ENCODE results near the gene KLHL1. TPM values are rescaled to one million over a fixed set of nuclear protein-coding genes. Genes with fewer than 3 reads are reported as not detected.

The KLHL1 gene
- total RNA-seq, 5 donors from 2014 or later (not counting 1 experiment from before 2014, with no cell fraction given), result not detected

GRCh38 chr13:70080012-70080411, 28.2 kb downstream of the KLHL1 start:
- no peaks in the 10 kb centered on the region for H3K36me3 Mint-ChIP-seq
- no peaks in the 10 kb centered on the region for H3K27me3 ChIP-seq (replicated peaks in 1 of 2; ENCODE audit: control insufficient read depth in 2 of 2, extremely low read depth in 1 of 2, insufficient read depth in 2 of 2, low read length in 1 of 2)
- no peaks in the 10 kb centered on the region for H3K36me3 ChIP-seq (ENCODE audit: control insufficient read depth in 2 of 2, extremely low read depth in 1 of 2, insufficient read depth in 1 of 2, low read length in 1 of 2)
- H3K27ac ChIP-seq (ENCODE audit: low read length), result no peak overlapping the region
- 75% methylated on average over 1 of the region's 4 CpGs for WGBS (ENCODE audit: insufficient coverage)
- H3K4me1 Mint-ChIP-seq, result no peaks in the 10 kb centered on the region
- no peak overlapping the region for H3K27ac Mint-ChIP-seq
- no peak overlapping the region for H3K4me3 ChIP-seq (ENCODE audit: control insufficient read depth in 1 of 2, extremely low read depth in 1 of 2, low read length in 1 of 2)
- ATAC-seq (replicated peaks in 1 of 4) (no peak), DNase-seq (no peak)
- H3K9me3 ChIP-seq, result no peaks in the 10 kb centered on the region
- POLR2A ChIA-PET, result no interaction called here
- H3K27me3 Mint-ChIP-seq, result no peaks in the 10 kb centered on the region
- H3K4me1 ChIP-seq (ENCODE audit: control insufficient read depth in 1 of 2, extremely low read depth in 1 of 2, insufficient read depth in 2 of 2, low read length in 2 of 2), result no peaks in the 10 kb centered on the region
- H3K9me3 Mint-ChIP-seq, result peaks cover 6 to 12% (median 6%) of the 10 kb centered on the region in 3 donors
- CTCF ChIA-PET, result no interaction called here
- no peak overlapping the region for H3K4me3 Mint-ChIP-seq

GRCh38 chr13:70054572-70054971, 53.7 kb downstream of the KLHL1 start:
- Mint-ChIP-seq H3K4me1 (no peaks in the 10 kb centered on the region), H3K27ac (no peak overlapping the region), H3K27me3 (no peaks in the 10 kb centered on the region), H3K9me3 (peaks cover 20 to 38% (median 31%) of the 10 kb centered on the region in 3 donors), H3K36me3 (no peaks in the 10 kb centered on the region), H3K4me3 (no peak overlapping the region)
- H3K27ac ChIP-seq (ENCODE audit: low read length), result no peak overlapping the region
- H3K9me3 ChIP-seq, result no peaks in the 10 kb centered on the region
- H3K4me1 ChIP-seq (ENCODE audit: control insufficient read depth in 1 of 2, extremely low read depth in 1 of 2, insufficient read depth in 2 of 2, low read length in 2 of 2), result no peaks in the 10 kb centered on the region
- POLR2A ChIA-PET, result no interaction called here
- H3K36me3 ChIP-seq (ENCODE audit: control insufficient read depth in 2 of 2, extremely low read depth in 1 of 2, insufficient read depth in 1 of 2, low read length in 1 of 2), result no peaks in the 10 kb centered on the region
- no peak for ATAC-seq (replicated peaks in 1 of 4)
- CTCF ChIA-PET, result no interaction called here
- no peak overlapping the region for H3K4me3 ChIP-seq (ENCODE audit: control insufficient read depth in 1 of 2, extremely low read depth in 1 of 2, low read length in 1 of 2)
- no peaks in the 10 kb centered on the region for H3K27me3 ChIP-seq (replicated peaks in 1 of 2; ENCODE audit: control insufficient read depth in 2 of 2, extremely low read depth in 1 of 2, insufficient read depth in 2 of 2, low read length in 1 of 2)
- no peak for DNase-seq

GRCh38 chr13:70051531-70051930, 56.7 kb downstream of the KLHL1 start:
- no peaks in the 10 kb centered on the region for H3K4me1 ChIP-seq (ENCODE audit: control insufficient read depth in 1 of 2, extremely low read depth in 1 of 2, insufficient read depth in 2 of 2, low read length in 2 of 2)
- H3K27me3 Mint-ChIP-seq, result no peaks in the 10 kb centered on the region
- H3K27ac Mint-ChIP-seq, result no peak overlapping the region
- H3K4me1 Mint-ChIP-seq, result no peaks in the 10 kb centered on the region
- H3K27me3 ChIP-seq (replicated peaks in 1 of 2; ENCODE audit: control insufficient read depth in 2 of 2, extremely low read depth in 1 of 2, insufficient read depth in 2 of 2, low read length in 1 of 2), result no peaks in the 10 kb centered on the region
- no peak overlapping the region for H3K4me3 Mint-ChIP-seq
- H3K9me3 ChIP-seq, result no peaks in the 10 kb centered on the region
- no peak overlapping the region for H3K27ac ChIP-seq (ENCODE audit: low read length)
- peaks cover 19 to 26% (median 24%) of the 10 kb centered on the region in 3 donors for H3K9me3 Mint-ChIP-seq
- ChIA-PET POLR2A (no interaction called here), CTCF (no interaction called here)
- H3K4me3 ChIP-seq (ENCODE audit: control insufficient read depth in 1 of 2, extremely low read depth in 1 of 2, low read length in 1 of 2), result no peak overlapping the region
- 70% methylated on average over 1 of the region's 1 CpG for WGBS (ENCODE audit: insufficient coverage)
- DNase-seq (no peak), ATAC-seq (replicated peaks in 1 of 4) (no peak)
- H3K36me3 Mint-ChIP-seq, result no peaks in the 10 kb centered on the region
- no peaks in the 10 kb centered on the region for H3K36me3 ChIP-seq (ENCODE audit: control insufficient read depth in 2 of 2, extremely low read depth in 1 of 2, insufficient read depth in 1 of 2, low read length in 1 of 2)

DNA sequence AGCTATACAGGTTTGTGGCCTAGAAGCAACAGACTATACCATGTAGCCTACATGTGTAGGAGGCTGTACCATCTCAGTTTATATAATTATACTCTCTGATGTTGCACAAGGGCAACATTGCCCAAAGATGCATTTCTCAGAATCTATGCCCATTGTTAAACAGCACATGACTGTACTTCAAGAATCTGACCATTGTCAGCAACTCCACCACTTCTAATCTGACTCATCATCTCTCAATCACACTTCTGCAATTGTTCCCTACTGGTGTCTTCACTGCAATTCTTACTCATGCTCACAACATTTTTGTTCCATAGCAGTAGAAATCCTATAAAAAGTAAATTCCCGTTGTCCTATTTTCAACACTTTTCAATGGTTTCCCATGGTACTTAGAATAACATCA, 64.6 kb downstream of the KLHL1 start:
- ATAC-seq (replicated peaks in 1 of 4) (no peak), DNase-seq (no peak)
- no peak overlapping the region for H3K27ac Mint-ChIP-seq
- H3K4me3 ChIP-seq (ENCODE audit: control insufficient read depth in 1 of 2, extremely low read depth in 1 of 2, low read length in 1 of 2), result no peak overlapping the region
- H3K27me3 ChIP-seq (replicated peaks in 1 of 2; ENCODE audit: control insufficient read depth in 2 of 2, extremely low read depth in 1 of 2, insufficient read depth in 2 of 2, low read length in 1 of 2), result no peaks in the 10 kb centered on the region
- no peaks in the 10 kb centered on the region for H3K36me3 ChIP-seq (ENCODE audit: control insufficient read depth in 2 of 2, extremely low read depth in 1 of 2, insufficient read depth in 1 of 2, low read length in 1 of 2)
- H3K36me3 Mint-ChIP-seq, result no peaks in the 10 kb centered on the region
- ChIA-PET CTCF (no interaction called here), POLR2A (no interaction called here)
- no peaks in the 10 kb centered on the region for H3K27me3 Mint-ChIP-seq
- no peak overlapping the region for H3K27ac ChIP-seq (ENCODE audit: low read length)
- H3K9me3 Mint-ChIP-seq, result peaks cover 15 to 28% (median 15%) of the 10 kb centered on the region in 3 donors
- H3K9me3 ChIP-seq, result no peaks in the 10 kb centered on the region
- H3K4me1 Mint-ChIP-seq, result no peaks in the 10 kb centered on the region
- H3K4me1 ChIP-seq (ENCODE audit: control insufficient read depth in 1 of 2, extremely low read depth in 1 of 2, insufficient read depth in 2 of 2, low read length in 2 of 2), result no peaks in the 10 kb centered on the region
- no CpG with 5 or more reads among the region's 1 CpG for WGBS (ENCODE audit: insufficient coverage)
- no peak overlapping the region for H3K4me3 Mint-ChIP-seq

- CTCF ChIA-PET, result no interaction called here
- no CpG with 5 or more reads among the region's 4 CpGs for WGBS (ENCODE audit: insufficient coverage)
- no peaks in the 10 kb centered on the region for H3K27me3 ChIP-seq (replicated peaks in 1 of 2; ENCODE audit: control insufficient read depth in 2 of 2, extremely low read depth in 1 of 2, insufficient read depth in 2 of 2, low read length in 1 of 2)
- Mint-ChIP-seq H3K36me3 (no peaks in the 10 kb centered on the region), H3K27me3 (no peaks in the 10 kb centered on the region), H3K9me3 (peaks cover 15 to 36% (median 16%) of the 10 kb centered on the region in 3 donors), H3K4me3 (no peak overlapping the region), H3K4me1 (no peaks in the 10 kb centered on the region), H3K27ac (no peak overlapping the region)
- no peaks in the 10 kb centered on the region for H3K9me3 ChIP-seq
- H3K4me1 ChIP-seq (ENCODE audit: control insufficient read depth in 1 of 2, extremely low read depth in 1 of 2, insufficient read depth in 2 of 2, low read length in 2 of 2), result no peaks in the 10 kb centered on the region
- no peak overlapping the region for H3K27ac ChIP-seq (ENCODE audit: low read length)
- H3K4me3 ChIP-seq (ENCODE audit: control insufficient read depth in 1 of 2, extremely low read depth in 1 of 2, low read length in 1 of 2), result no peak overlapping the region
- POLR2A ChIA-PET, result no interaction called here
- DNase-seq, result no peak
- H3K36me3 ChIP-seq (ENCODE audit: control insufficient read depth in 2 of 2, extremely low read depth in 1 of 2, insufficient read depth in 1 of 2, low read length in 1 of 2), result no peaks in the 10 kb centered on the region
- no peak for ATAC-seq (replicated peaks in 1 of 4)
Measured at GRCh38 chr13:70042193-70042592, 66.1 kb downstream of the KLHL1 start.

DNA sequence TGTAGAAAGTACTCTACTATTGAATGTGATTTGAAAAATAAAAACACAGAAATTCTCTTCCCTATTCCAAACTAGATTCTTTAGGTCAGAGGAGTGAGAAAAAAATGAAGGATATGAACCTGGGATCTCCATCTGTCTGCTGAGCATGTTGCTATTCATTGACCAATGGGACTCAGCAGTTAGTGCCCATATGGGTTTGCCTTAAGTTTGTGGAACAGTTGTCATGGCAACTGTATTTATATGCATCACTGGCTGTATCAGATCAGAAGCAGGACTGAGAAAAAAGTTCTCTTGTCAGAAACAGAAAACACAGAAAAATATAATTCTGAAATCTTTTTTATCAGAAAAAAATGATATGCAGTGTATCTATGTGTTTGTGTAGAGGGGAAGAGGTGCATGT, 74.0 kb downstream of the KLHL1 start:
- no peak overlapping the region for H3K4me3 Mint-ChIP-seq
- no peak overlapping the region for H3K27ac Mint-ChIP-seq
- H3K4me1 Mint-ChIP-seq, result no peaks in the 10 kb centered on the region
- Histone ChIP-seq H3K36me3 (ENCODE audit: control insufficient read depth in 2 of 2, extremely low read depth in 1 of 2, insufficient read depth in 1 of 2, low read length in 1 of 2) (no peaks in the 10 kb centered on the region), H3K27me3 (replicated peaks in 1 of 2; ENCODE audit: control insufficient read depth in 2 of 2, extremely low read depth in 1 of 2, insufficient read depth in 2 of 2, low read length in 1 of 2) (no peaks in the 10 kb centered on the region), H3K4me1 (ENCODE audit: control insufficient read depth in 1 of 2, extremely low read depth in 1 of 2, insufficient read depth in 2 of 2, low read length in 2 of 2) (no peaks in the 10 kb centered on the region), H3K27ac (ENCODE audit: low read length) (no peak overlapping the region), H3K9me3 (no peaks in the 10 kb centered on the region), H3K4me3 (ENCODE audit: control insufficient read depth in 1 of 2, extremely low read depth in 1 of 2, low read length in 1 of 2) (no peak overlapping the region)
- no peaks in the 10 kb centered on the region for H3K27me3 Mint-ChIP-seq
- ChIA-PET POLR2A (no interaction called here), CTCF (no interaction called here)
- ATAC-seq (replicated peaks in 1 of 4) (no peak), DNase-seq (no peak)
- peaks cover 17 to 24% (median 20%) of the 10 kb centered on the region in 3 donors for H3K9me3 Mint-ChIP-seq
- no peaks in the 10 kb centered on the region for H3K36me3 Mint-ChIP-seq

GRCh38 chr13:70027551-70027950, 80.7 kb downstream of the KLHL1 start:
- Histone ChIP-seq H3K36me3 (ENCODE audit: control insufficient read depth in 2 of 2, extremely low read depth in 1 of 2, insufficient read depth in 1 of 2, low read length in 1 of 2) (no peaks in the 10 kb centered on the region), H3K27ac (ENCODE audit: low read length) (no peak overlapping the region), H3K4me1 (ENCODE audit: control insufficient read depth in 1 of 2, extremely low read depth in 1 of 2, insufficient read depth in 2 of 2, low read length in 2 of 2) (no peaks in the 10 kb centered on the region), H3K9me3 (no peaks in the 10 kb centered on the region), H3K4me3 (ENCODE audit: control insufficient read depth in 1 of 2, extremely low read depth in 1 of 2, low read length in 1 of 2) (no peak overlapping the region), H3K27me3 (replicated peaks in 1 of 2; ENCODE audit: control insufficient read depth in 2 of 2, extremely low read depth in 1 of 2, insufficient read depth in 2 of 2, low read length in 1 of 2) (no peaks in the 10 kb centered on the region)
- DNase-seq, result no peak
- Mint-ChIP-seq H3K36me3 (no peaks in the 10 kb centered on the region), H3K27ac (no peak overlapping the region), H3K4me3 (no peak overlapping the region), H3K9me3 (peaks cover 6 to 18% (median 17%) of the 10 kb centered on the region in 3 donors), H3K27me3 (no peaks in the 10 kb centered on the region), H3K4me1 (no peaks in the 10 kb centered on the region)
- ChIA-PET CTCF (no interaction called here), POLR2A (interaction anchor here in 1 of 2 donors (0.6 kb wide), 2 partner anchors 24 to 61 kb away, joined by 3 to 5 read pairs; no protein-coding TSS in a partner anchor)
- no peak for ATAC-seq (replicated peaks in 1 of 4)
- no CpG with 5 or more reads among the region's 4 CpGs for WGBS (ENCODE audit: insufficient coverage)
